ENCODE measurements around the gene AUP1. TPM values are rescaled to one million over a fixed set of nuclear protein-coding genes. Genes with fewer than 3 reads are reported as not detected.

The AUP1 gene
- total and polyA plus RNA-seq, 9 of the 15 experiments (the other 6 are each of a cell fraction or from before 2014, with no cell fraction given): 70.7 to 245 (median 165) TPM

- TF ChIP-seq E2F4 (CRISPR knock-in tag; IDR thresholded peaks at IDR 0.05; ENCODE audit: low read depth) (no peak), RUNX1 (IDR thresholded peaks at IDR 0.05; ENCODE audit: low read depth) (0 out of 2 replicates have a peak, but pooled peaks have one; percentile 21), KLF6 (CRISPR knock-in tag; IDR thresholded peaks at IDR 0.05; ENCODE audit: borderline replicate concordance) (no peak), TRIM28 (IDR thresholded peaks at IDR 0.05) (no peak), PREB (CRISPR knock-in tag; IDR thresholded peaks at IDR 0.05) (no peak), CXXC5 (CRISPR knock-in tag; IDR thresholded peaks at IDR 0.05) (peak; percentile 84), ZBTB7A (IDR thresholded peaks at IDR 0.05; ENCODE audit: borderline replicate concordance, control insufficient read depth, low read depth, low read length) (peak; percentile 99), HDAC3 (IDR thresholded peaks at IDR 0.05; ENCODE audit: borderline replicate concordance, partially characterized antibody) (no peak), CREM (IDR thresholded peaks at IDR 0.05; ENCODE audit: low read depth) (peak; percentile 93), NR2C1 (IDR thresholded peaks at IDR 0.05) (peak; percentile 88), NR2C1 (tag; IDR thresholded peaks at IDR 0.05) (peak; percentile 90), ZNF395 (CRISPR knock-in tag; IDR thresholded peaks at IDR 0.05) (no peak), STAT5B (CRISPR knock-in tag; IDR thresholded peaks at IDR 0.05) (no peak), HNRNPK (IDR thresholded peaks at IDR 0.05; ENCODE audit: low read depth, low read length, poor library complexity, severe bottlenecking) (no peak), TEAD4 (IDR thresholded peaks at IDR 0.05; ENCODE audit: low read length) (peak; percentile 65), TEAD4 (CRISPR knock-in tag; IDR thresholded peaks at IDR 0.05; ENCODE audit: borderline replicate concordance) (no peak), TCF7 (IDR thresholded peaks at IDR 0.05; ENCODE audit: borderline replicate concordance) (peak; percentile 82; the same call in 1 of the 2 replicates), SMAD1 (IDR thresholded peaks at IDR 0.05; ENCODE audit: low read depth, low read length, partially characterized antibody) (no peak), TGIF2 (CRISPR knock-in tag; IDR thresholded peaks at IDR 0.05) (no peak), NR4A1 (CRISPR knock-in tag; IDR thresholded peaks at IDR 0.05) (no peak), NR4A1 (tag; IDR thresholded peaks at IDR 0.05) (no peak), HMGXB4 (CRISPR knock-in tag; IDR thresholded peaks at IDR 0.05) (no peak), ELF4 (CRISPR knock-in tag; IDR thresholded peaks at IDR 0.05) (no peak), ZNF140 (CRISPR knock-in tag; IDR thresholded peaks at IDR 0.05) (no peak)
These were observed at the start of gene AUP1, which contains the start of gene HTRA2 (continued) for GRCh38 chr2:74529357-74530238.

Data from K562 (cell line).